Chondrocyte (in vitro differentiated cells): ENCODE measurements around the gene IL12B. TPM values are rescaled to one million over a fixed set of nuclear protein-coding genes. Genes with fewer than 3 reads are reported as not detected.
"Not testable (repeated sequence)": the region's sequence is repeated elsewhere in the genome, so short reads cannot be mapped to it uniquely, and the experiment has no call there.

ENCODE experiments used
- DNase-seq: peaks from one replicate; pipeline ENCODE4 v3.0.0; 2021; ENCODE audit warnings: mixed read lengths, low spot score
- H3K27ac Mint-ChIP-seq: one replicate; pipeline ENCODE4 v1.8.0; 2021; ENCODE audit warnings: mild to moderate bottlenecking, moderate library complexity, mixed read lengths; ENCODE audit not compliant: unreplicated experiment
- H3K27me3 Mint-ChIP-seq: 2 replicates; pipeline ENCODE4 v1.8.0; 2021; ENCODE audit warnings: low read depth, mixed read lengths
- H3K36me3 Mint-ChIP-seq: 2 replicates; pipeline ENCODE4 v1.8.0; 2021; ENCODE audit warnings: low read depth, mixed read lengths
- H3K4me1 Mint-ChIP-seq: 2 replicates; pipeline ENCODE4 v1.8.0; 2021; ENCODE audit warnings: low read depth, mild to moderate bottlenecking, mixed read lengths
- H3K4me3 Mint-ChIP-seq: one replicate; pipeline ENCODE4 v1.8.0; 2021; ENCODE audit warnings: mild to moderate bottlenecking, moderate library complexity, mixed read lengths; ENCODE audit not compliant: unreplicated experiment
- H3K9me3 Mint-ChIP-seq: 2 replicates; pipeline ENCODE4 v1.8.0; 2021; ENCODE audit warnings: low read depth, mixed read lengths
- total RNA-seq: library from RNA; stranded (reverse); gene quantifications from 3 replicates; pipeline ENCODE4 v1.2.1, GENCODE V29; 2021
- TF ChIP-seq, protein P1 (sequence below): fragments of 200-600 bp; sonication (generic); IDR thresholded peaks from 2 replicates; pipeline ENCODE4 v1.5.0; 2021; ENCODE audit warnings: antibody characterized with exemption, mild to moderate bottlenecking, moderate library complexity

IL12B gene
- total RNA-seq, 1 donor from 2014 or later = not detected

GRCh38 chr5:159301466-159301865, 28.8 kb downstream of the IL12B start:
- TF ChIP-seq, protein P1, sequence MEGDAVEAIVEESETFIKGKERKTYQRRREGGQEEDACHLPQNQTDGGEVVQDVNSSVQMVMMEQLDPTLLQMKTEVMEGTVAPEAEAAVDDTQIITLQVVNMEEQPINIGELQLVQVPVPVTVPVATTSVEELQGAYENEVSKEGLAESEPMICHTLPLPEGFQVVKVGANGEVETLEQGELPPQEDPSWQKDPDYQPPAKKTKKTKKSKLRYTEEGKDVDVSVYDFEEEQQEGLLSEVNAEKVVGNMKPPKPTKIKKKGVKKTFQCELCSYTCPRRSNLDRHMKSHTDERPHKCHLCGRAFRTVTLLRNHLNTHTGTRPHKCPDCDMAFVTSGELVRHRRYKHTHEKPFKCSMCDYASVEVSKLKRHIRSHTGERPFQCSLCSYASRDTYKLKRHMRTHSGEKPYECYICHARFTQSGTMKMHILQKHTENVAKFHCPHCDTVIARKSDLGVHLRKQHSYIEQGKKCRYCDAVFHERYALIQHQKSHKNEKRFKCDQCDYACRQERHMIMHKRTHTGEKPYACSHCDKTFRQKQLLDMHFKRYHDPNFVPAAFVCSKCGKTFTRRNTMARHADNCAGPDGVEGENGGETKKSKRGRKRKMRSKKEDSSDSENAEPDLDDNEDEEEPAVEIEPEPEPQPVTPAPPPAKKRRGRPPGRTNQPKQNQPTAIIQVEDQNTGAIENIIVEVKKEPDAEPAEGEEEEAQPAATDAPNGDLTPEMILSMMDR = no peak
- H3K4me1 Mint-ChIP-seq = peaks cover 6% of the 10 kb centered on the region
- no peak overlapping the region for H3K4me3 Mint-ChIP-seq
- peaks cover 26% of the 10 kb centered on the region for H3K9me3 Mint-ChIP-seq
- no peak for DNase-seq
- H3K27ac Mint-ChIP-seq = no peak overlapping the region
- H3K36me3 Mint-ChIP-seq = peaks cover 16% of the 10 kb centered on the region
- peaks cover 21% of the 10 kb centered on the region for H3K27me3 Mint-ChIP-seq

DNA sequence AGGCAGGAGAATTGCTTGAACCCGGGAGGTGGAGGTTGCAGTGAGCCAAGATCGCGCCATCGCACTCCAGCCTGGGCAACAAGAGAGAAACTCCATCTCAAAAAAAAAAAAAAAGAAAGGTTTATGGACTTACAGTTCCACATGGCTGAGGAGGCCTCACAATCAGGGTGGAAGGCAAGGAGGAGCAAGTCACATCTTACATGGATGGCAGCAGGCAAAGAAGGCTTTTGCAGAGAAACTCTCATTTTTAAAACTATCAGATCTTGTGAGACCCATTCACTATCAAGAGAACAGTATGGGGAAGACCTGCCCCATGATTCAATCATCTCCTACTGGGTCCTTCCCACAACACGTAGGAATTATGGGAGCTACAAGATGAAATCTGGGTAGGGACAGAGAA, 33.0 kb downstream of the IL12B start:
- H3K4me1 Mint-ChIP-seq, DNase-seq, H3K27ac Mint-ChIP-seq, H3K27me3 Mint-ChIP-seq, H3K4me3 Mint-ChIP-seq: not testable (repeated sequence)
- H3K36me3 Mint-ChIP-seq = peaks cover 10% of the 10 kb centered on the region
- peaks cover 16% of the 10 kb centered on the region for H3K9me3 Mint-ChIP-seq

- no peak overlapping the region for H3K4me3 Mint-ChIP-seq
- H3K4me1 Mint-ChIP-seq = no peaks in the 10 kb centered on the region
- H3K36me3 Mint-ChIP-seq = peaks cover 9% of the 10 kb centered on the region
- no peak for DNase-seq
- TF ChIP-seq, protein P1 = no peak
- no peak overlapping the region for H3K27ac Mint-ChIP-seq
- H3K27me3 Mint-ChIP-seq = peaks cover 7% of the 10 kb centered on the region
- peaks cover 14% of the 10 kb centered on the region for H3K9me3 Mint-ChIP-seq
Measured at GRCh38 chr5:159294921-159295320, 35.4 kb downstream of the IL12B start.

DNA sequence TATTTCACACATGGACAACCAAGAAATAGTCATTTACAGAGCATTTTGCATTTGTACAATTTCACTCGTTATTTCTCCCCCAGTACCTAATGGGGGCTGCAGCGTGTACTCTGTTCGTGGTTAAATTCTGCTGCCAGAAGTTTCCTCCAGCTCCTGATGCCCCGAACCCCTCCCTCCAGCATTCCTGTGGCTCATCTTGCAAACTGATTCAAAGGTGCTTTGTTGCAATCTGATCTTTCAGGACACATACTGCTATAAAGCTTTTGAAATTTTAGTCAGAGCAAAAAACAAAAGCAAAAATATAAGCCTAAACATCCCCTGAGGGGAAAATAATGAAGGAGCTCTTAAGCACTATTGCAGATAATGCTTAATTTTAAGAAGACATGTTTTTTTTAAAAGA, 39.5 kb downstream of the IL12B start:
- DNase-seq = no peak
- H3K4me3 Mint-ChIP-seq = no peak overlapping the region
- no peaks in the 10 kb centered on the region for H3K27me3 Mint-ChIP-seq
- no peaks in the 10 kb centered on the region for H3K4me1 Mint-ChIP-seq
- no peak overlapping the region for H3K27ac Mint-ChIP-seq
- H3K9me3 Mint-ChIP-seq = peaks cover 3% of the 10 kb centered on the region
- TF ChIP-seq, protein P1 = no peak
- peaks cover 2% of the 10 kb centered on the region for H3K36me3 Mint-ChIP-seq

DNA sequence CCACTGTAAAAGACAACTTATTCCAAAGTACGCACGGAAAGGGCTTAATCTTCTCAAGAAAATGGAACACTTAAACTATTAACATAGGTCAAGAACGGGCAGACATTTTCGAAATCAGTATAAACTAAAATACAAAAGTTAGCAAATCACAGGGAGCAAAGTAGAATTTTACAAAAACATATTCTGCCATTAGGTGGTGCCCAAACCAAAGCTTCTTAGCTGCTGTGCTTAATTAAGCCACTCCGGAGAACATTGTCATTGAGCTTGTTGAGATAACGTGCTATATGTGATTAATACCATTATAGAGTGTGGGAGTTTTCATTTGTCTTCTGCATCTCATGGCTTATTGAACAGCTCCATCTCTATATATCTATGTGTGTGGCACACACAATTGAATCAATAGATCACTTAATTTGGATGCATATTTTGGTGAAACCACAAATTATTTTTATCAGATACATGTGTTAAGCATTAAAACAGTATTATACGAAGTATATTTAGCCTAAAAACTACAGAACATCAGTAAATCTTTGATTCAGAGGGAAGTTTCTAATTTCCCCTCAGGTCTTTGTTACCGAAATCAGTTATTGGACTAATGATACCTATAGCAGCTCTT, 43.8 kb downstream of the IL12B start:
- H3K36me3 Mint-ChIP-seq = peaks cover 7% of the 10 kb centered on the region
- no peaks in the 10 kb centered on the region for H3K4me1 Mint-ChIP-seq
- peaks cover 3% of the 10 kb centered on the region for H3K9me3 Mint-ChIP-seq
- no peak for DNase-seq
- no peaks in the 10 kb centered on the region for H3K27me3 Mint-ChIP-seq
- no peak overlapping the region for H3K27ac Mint-ChIP-seq
- H3K4me3 Mint-ChIP-seq = no peak overlapping the region
- TF ChIP-seq, protein P1 = peak; percentile 78

GRCh38 chr5:159274676-159275075, 55.6 kb downstream of the IL12B start:
- no peak for DNase-seq
- Mint-ChIP-seq H3K36me3 (peaks cover 14% of the 10 kb centered on the region), H3K4me1 (no peaks in the 10 kb centered on the region), H3K27me3 (no peaks in the 10 kb centered on the region), H3K27ac (no peak overlapping the region), H3K9me3 (no peaks in the 10 kb centered on the region), H3K4me3 (no peak overlapping the region)
- TF ChIP-seq, protein P1 = no peak
